ENCODE results near the gene NELFA.

The NELFA gene

GRCh38 chr4:1985780-1986577, 22.8 kb downstream of the NELFA start:
- H3K4me3 ChIP-seq (ENCODE audit: low read depth, low read length): no peak overlapping the region
- TF ChIP-seq CTCF (IDR thresholded peaks at IDR 0.05; ENCODE audit: low read depth, low read length): no peak

GRCh38 chr4:1985294-1985693, 23.5 kb downstream of the NELFA start:
- no peak overlapping the region for H3K4me3 ChIP-seq (ENCODE audit: low read depth, low read length)
- no peak for TF ChIP-seq CTCF (IDR thresholded peaks at IDR 0.05; ENCODE audit: low read depth, low read length)

GRCh38 chr4:1984406-1985191, 24.2 kb downstream of the NELFA start:
- no peak for TF ChIP-seq CTCF (IDR thresholded peaks at IDR 0.05; ENCODE audit: low read depth, low read length)
- no peak overlapping the region for H3K4me3 ChIP-seq (ENCODE audit: low read depth, low read length)

- H3K4me3 ChIP-seq (ENCODE audit: low read depth, low read length): no peak overlapping the region
- no peak for TF ChIP-seq CTCF (IDR thresholded peaks at IDR 0.05; ENCODE audit: low read depth, low read length)
Measured at GRCh38 chr4:1983846-1984405, 24.8 kb downstream of the NELFA start.

- TF ChIP-seq CTCF (IDR thresholded peaks at IDR 0.05; ENCODE audit: low read depth, low read length): no peak
- no peak overlapping the region for H3K4me3 ChIP-seq (ENCODE audit: low read depth, low read length)
Measured at GRCh38 chr4:1983053-1983845, 25.5 kb downstream of the NELFA start.

- no peak overlapping the region for H3K4me3 ChIP-seq (ENCODE audit: low read depth, low read length)
- no peak for TF ChIP-seq CTCF (IDR thresholded peaks at IDR 0.05; ENCODE audit: low read depth, low read length)
Measured at GRCh38 chr4:1982124-1983052, 26.4 kb downstream of the NELFA start.

Measured in WI38 (cell line).